GM12874 (cell line): ENCODE data around the gene SYCP2L.

Experiments
- TF ChIP-seq, protein P1 (sequence below): IDR thresholded peaks from 2 replicates; pipeline ENCODE4 v1.5.1; 2011; ENCODE audit warnings: low read depth, mild to moderate bottlenecking, control low read depth, low read length, moderate library complexity; ENCODE audit not compliant: insufficient read depth

The SYCP2L gene

DNA sequence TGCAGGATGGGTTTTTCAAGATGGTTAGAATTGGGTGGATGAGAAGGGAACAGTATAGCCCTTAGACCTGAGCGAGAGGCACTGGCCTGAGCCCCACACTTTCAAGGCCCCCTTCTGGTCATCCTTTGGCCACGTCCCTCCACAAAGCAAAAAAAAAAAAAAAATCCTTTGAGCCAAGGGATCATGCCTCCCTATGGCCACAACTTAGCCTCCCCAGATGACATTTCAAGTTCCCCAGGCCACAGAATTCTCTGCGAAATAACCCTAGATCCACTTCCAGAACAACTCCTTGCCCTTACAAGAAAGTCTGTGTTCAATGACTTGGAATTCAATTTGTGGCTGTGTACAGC, 126.8 kb downstream of the SYCP2L start:
- TF ChIP-seq, protein P1, sequence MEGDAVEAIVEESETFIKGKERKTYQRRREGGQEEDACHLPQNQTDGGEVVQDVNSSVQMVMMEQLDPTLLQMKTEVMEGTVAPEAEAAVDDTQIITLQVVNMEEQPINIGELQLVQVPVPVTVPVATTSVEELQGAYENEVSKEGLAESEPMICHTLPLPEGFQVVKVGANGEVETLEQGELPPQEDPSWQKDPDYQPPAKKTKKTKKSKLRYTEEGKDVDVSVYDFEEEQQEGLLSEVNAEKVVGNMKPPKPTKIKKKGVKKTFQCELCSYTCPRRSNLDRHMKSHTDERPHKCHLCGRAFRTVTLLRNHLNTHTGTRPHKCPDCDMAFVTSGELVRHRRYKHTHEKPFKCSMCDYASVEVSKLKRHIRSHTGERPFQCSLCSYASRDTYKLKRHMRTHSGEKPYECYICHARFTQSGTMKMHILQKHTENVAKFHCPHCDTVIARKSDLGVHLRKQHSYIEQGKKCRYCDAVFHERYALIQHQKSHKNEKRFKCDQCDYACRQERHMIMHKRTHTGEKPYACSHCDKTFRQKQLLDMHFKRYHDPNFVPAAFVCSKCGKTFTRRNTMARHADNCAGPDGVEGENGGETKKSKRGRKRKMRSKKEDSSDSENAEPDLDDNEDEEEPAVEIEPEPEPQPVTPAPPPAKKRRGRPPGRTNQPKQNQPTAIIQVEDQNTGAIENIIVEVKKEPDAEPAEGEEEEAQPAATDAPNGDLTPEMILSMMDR = no peak

DNA sequence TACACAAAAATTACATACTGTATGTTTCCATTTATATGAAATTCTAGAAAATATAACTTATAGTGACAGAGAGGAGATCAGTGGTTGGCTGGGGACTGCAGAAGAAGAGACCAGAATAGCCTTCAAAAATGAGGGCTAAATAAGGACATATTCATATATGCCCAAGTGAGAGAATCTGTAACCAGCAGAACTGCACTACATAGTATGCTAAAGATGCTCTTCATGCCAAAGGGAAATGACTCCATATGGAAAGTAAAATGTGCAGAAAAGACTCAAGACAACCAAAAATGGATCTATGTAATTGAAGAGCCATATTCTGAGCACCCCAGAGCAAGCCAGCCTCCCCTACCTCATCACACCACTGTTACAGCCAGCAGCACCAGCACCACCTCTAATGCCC, 128.2 kb downstream of the SYCP2L start:
- TF ChIP-seq, protein P1 = no peak

DNA sequence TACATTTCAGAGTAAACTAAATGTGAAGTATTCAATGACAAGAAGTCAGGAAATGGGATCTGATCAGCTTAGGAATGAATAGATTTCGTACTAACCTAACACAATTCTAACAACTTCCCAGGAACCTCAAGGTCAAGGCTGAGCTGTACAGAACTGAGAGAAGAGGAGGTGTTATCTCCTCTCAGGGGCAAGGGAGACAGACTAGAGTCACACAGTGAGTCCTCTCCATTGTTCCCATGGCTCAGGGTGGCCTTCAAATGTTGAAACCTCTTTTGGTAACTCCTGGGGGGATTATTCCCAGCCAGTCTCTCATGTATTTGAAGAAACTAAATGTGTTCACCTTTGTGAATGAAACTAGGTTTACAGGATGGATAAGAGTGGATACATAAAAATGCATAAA, 129.6 kb downstream of the SYCP2L start:
- TF ChIP-seq, protein P1 = no peak

DNA sequence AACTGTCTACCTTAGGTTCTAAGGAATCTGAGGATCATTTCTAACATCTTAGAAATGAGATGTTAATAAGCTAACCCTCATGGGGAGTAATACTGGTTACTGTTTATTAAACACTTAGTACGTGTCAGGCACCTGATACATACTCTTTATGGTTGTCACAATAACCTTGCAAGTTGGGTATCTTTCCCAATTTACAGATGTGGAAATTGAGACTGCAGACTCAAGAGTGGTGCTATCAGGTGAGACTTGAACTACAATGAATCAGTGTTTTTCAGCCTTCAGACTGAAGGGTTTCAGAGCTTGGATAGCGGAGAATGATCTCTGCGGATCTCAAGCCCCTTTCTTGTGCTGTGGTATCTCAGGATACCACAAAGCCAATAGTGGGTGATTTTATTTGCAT, 130.2 kb downstream of the SYCP2L start:
- TF ChIP-seq, protein P1 = no peak

DNA sequence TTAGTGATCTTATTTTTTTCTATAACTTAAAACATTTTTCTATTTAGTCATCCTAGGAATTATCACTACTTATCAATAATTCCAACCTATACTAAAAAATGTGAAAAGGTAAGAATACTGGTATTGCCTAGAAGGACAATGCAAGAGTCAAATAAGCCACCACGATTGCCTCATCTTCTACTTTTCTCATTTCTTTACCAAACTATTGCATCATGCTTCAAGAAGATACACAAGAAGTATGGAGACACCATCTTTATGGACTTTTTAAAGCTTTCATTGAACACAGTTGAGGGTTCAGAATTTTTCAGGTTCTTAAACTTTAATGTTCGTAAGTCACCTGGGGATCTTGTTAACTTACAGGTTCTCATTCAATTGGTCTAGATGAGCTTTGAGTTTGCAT, 131.4 kb downstream of the SYCP2L start:
- TF ChIP-seq, protein P1 = no peak

DNA sequence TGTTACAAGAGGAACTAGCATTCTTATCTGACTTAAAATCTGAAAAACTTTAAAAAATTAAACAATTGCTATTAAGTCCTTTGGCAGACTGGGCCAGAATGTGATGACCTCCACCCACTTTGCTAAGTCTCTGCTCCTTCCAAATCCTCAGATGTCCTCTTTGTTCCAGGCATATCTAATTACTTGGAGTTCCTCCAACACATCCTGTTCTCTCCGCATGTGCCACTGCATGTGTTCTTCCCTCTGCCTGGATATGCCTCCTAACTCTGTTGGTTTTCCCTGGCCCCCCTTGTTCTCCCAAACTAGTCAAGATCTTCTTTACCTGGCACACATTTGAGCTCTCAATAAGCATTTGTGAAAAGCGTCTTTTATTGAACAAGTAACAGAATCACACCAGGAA, 134.2 kb downstream of the SYCP2L start:
- TF ChIP-seq, protein P1 = no peak

DNA sequence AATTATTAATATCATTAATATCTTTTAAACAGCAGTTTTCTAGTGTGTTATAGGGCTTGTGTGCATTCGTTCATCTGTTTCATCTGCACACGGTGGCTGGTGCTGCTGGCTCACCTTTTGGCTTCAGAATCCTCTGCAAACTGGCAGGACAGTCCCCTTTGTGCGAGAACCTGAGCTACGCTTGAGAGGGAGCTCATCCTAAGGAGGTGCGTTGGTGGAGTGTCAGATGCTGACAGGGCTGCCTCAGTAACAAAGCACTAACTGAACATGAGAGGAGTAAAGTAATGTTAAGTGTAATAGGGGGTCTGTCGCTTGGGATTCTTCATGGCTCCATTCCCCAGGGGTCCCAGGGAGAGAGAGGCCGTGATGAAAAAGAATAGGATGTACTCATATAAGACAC, 134.9 kb downstream of the SYCP2L start:
- TF ChIP-seq, protein P1 = no peak

DNA sequence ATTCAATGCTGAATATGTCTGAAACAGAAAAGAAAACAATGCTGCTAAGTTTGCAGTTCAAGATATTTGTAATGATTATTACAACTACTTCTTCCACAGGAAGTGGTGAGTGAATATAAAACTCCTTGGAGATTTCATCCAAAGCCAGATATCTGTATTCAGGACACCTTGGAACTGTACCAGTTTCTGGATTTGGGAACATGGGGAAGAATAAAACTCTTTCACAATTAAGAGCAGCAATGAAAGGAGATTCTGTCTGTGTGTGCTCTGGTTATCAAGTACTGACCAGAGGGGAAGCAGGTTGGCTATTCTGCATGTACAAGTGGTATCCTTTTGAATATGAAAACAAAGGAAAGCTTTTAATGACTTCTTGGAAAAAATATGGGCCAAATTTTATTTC, 136.2 kb downstream of the SYCP2L start:
- TF ChIP-seq, protein P1 = no peak
